OCI-LY7 (cell line): Measurements from ENCODE around the gene CDKAL1. TPM values are rescaled to one million over a fixed set of nuclear protein-coding genes. Genes with fewer than 3 reads are reported as not detected.
"Not testable (repeated sequence)": the region's sequence is repeated elsewhere in the genome, so short reads cannot be mapped to it uniquely, and the experiment has no call there.

Experiments
- BruUV-seq: library from RNA; stranded (reverse); fragments of 400-500 nt; replicated peaks from 2 replicates; lab custom pipeline; 2021; lab: Mats Ljungman, UMichigan
- CTCF ChIA-PET: fragments of 300-600 bp; sonication (Branson Sonifier 250); formaldehyde crosslinking; loops from one replicate; lab custom pipeline; 2022; ENCODE audit warnings: antibody characterized with exemption; ENCODE audit not compliant: unreplicated experiment; lab: Charles Lee
- POLR2A ChIA-PET: fragments of 300-600 bp; sonication (Branson Sonifier 250); formaldehyde crosslinking; loops from one replicate; lab custom pipeline; 2022; ENCODE audit warnings: antibody characterized with exemption; lab: Charles Lee
- DNase-seq: peaks from one replicate; pipeline ENCODE4 v3.0.0-alpha.2; 2015; ENCODE audit warnings: low spot score
- H2AFZ ChIP-seq: fragments of 200-600 bp; sonication (generic), shearing (Covaris generic); 2 replicates; pipeline ENCODE4 v1.6.1; 2014; ENCODE audit warnings: mild to moderate bottlenecking, antibody characterized with exemption, low read length, moderate library complexity
- H3K27ac ChIP-seq: fragments of 200-600 bp; sonication (generic); 2 replicates; pipeline ENCODE4 v1.5.1; 2014; ENCODE audit warnings: mixed run types, low read depth, mild to moderate bottlenecking, moderate library complexity, low read length, inconsistent platforms; ENCODE audit not compliant: poor library complexity, severe bottlenecking
- H3K36me3 ChIP-seq: fragments of 200-600 bp; sonication (generic); 2 replicates; pipeline ENCODE4 v1.6.1; 2014; ENCODE audit warnings: mild to moderate bottlenecking, antibody characterized with exemption, low read length, moderate library complexity, mixed read lengths; ENCODE audit not compliant: insufficient read depth
- H3K4me1 ChIP-seq: fragments of 200-600 bp; sonication (generic); 2 replicates; pipeline ENCODE4 v1.5.1; 2014; ENCODE audit warnings: mild to moderate bottlenecking, low read length; ENCODE audit not compliant: insufficient read depth, poor library complexity, severe bottlenecking
- H3K4me2 ChIP-seq: fragments of 200-600 bp; sonication (generic); 2 replicates; pipeline ENCODE4 v1.6.1; 2014; ENCODE audit warnings: mild to moderate bottlenecking, low read length
- H3K4me3 ChIP-seq: fragments of 200-600 bp; sonication (generic); 2 replicates; pipeline ENCODE4 v1.5.1; 2014; ENCODE audit warnings: mild to moderate bottlenecking, low read depth, low read length; ENCODE audit not compliant: poor library complexity, severe bottlenecking
- H3K79me2 ChIP-seq: fragments of 200-600 bp; sonication (generic); 2 replicates; pipeline ENCODE4 v1.6.1; 2016; ENCODE audit warnings: low read depth, mild to moderate bottlenecking, low read length, moderate library complexity, mixed read lengths; ENCODE audit not compliant: insufficient read depth
- H3K9me2 ChIP-seq: fragments of 200-600 bp; sonication (generic); 2 replicates; pipeline ENCODE4 v1.6.1; 2016; ENCODE audit warnings: mild to moderate bottlenecking, low read length, mixed read lengths; ENCODE audit not compliant: insufficient read depth
- H3K9me3 ChIP-seq: fragments of 200-600 bp; sonication (generic); 2 replicates; pipeline ENCODE4 v1.6.1; 2014; ENCODE audit warnings: mild to moderate bottlenecking, mixed run types, low read length, mixed read lengths
- H4K20me1 ChIP-seq: fragments of 200-600 bp; sonication (generic); 2 replicates; pipeline ENCODE4 v1.6.1; 2014; ENCODE audit warnings: mild to moderate bottlenecking, antibody characterized with exemption, low read length, moderate library complexity, mixed read lengths; ENCODE audit not compliant: insufficient read depth
- EZH2phosphoT487 ChIP-seq: fragments of 200-600 bp; sonication (generic); IDR thresholded peaks from 2 replicates; pipeline ENCODE4 v1.6.1; 2018; ENCODE audit warnings: low read depth, borderline replicate concordance, mild to moderate bottlenecking, mixed run types, antibody characterized with exemption, low read length, moderate library complexity, mixed read lengths
- intact Hi-C: fragments of 100-400 bp; cut with micrococcal nuclease; formaldehyde crosslinking; loops from one replicate; pipeline ENCODE4 v1.10.0; 2022; ENCODE audit not compliant: unreplicated experiment
- total RNA-seq, 2 experiments: library from RNA; depleted of rRNA in 1 of 2; stranded (reverse); fragments of >200 nt in 1 of 2; shearing (Covaris generic) in 1 of 2; gene quantifications; 2 replicates each; pipeline ENCODE4 v1.2.3, GENCODE V29; 2014 to 2022
- TF ChIP-seq, protein P1 (sequence below): fragments of 200-600 bp; sonication (generic); conservative IDR thresholded peaks from 2 replicates; pipeline ENCODE4 v1.5.1; 2014; ENCODE audit warnings: mild to moderate bottlenecking, antibody characterized with exemption, low read length, moderate library complexity, mixed read lengths

CDKAL1 gene
- total RNA-seq, 2 experiments from 2014 or later = 19.9 to 21.1 TPM

- Histone ChIP-seq H3K9me3 (no peaks in the 10 kb centered on the region), H4K20me1 (no peaks in the 10 kb centered on the region), H3K4me3 (no peak overlapping the region), H2AFZ (no peak overlapping the region), H3K4me1 (no peaks in the 10 kb centered on the region), H3K27ac (no peak overlapping the region), H3K9me2 (no peaks in the 10 kb centered on the region), H3K36me3 (no peaks in the 10 kb centered on the region; the same call in 1 of the 2 replicates), H3K4me2 (no peak overlapping the region), H3K79me2 (no peaks in the 10 kb centered on the region)
- no TSS peak for BruUV-seq
- DNase-seq = no peak
- ChIA-PET POLR2A (no interaction called here), CTCF (no interaction called here)
- intact Hi-C loops = no loop called here
- no peak for TF ChIP-seq EZH2phosphoT487
- TF ChIP-seq, protein P1, sequence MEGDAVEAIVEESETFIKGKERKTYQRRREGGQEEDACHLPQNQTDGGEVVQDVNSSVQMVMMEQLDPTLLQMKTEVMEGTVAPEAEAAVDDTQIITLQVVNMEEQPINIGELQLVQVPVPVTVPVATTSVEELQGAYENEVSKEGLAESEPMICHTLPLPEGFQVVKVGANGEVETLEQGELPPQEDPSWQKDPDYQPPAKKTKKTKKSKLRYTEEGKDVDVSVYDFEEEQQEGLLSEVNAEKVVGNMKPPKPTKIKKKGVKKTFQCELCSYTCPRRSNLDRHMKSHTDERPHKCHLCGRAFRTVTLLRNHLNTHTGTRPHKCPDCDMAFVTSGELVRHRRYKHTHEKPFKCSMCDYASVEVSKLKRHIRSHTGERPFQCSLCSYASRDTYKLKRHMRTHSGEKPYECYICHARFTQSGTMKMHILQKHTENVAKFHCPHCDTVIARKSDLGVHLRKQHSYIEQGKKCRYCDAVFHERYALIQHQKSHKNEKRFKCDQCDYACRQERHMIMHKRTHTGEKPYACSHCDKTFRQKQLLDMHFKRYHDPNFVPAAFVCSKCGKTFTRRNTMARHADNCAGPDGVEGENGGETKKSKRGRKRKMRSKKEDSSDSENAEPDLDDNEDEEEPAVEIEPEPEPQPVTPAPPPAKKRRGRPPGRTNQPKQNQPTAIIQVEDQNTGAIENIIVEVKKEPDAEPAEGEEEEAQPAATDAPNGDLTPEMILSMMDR = no peak
Observed at GRCh38 chr6:20722455-20722854, 188.2 kb downstream of the CDKAL1 start.

DNA sequence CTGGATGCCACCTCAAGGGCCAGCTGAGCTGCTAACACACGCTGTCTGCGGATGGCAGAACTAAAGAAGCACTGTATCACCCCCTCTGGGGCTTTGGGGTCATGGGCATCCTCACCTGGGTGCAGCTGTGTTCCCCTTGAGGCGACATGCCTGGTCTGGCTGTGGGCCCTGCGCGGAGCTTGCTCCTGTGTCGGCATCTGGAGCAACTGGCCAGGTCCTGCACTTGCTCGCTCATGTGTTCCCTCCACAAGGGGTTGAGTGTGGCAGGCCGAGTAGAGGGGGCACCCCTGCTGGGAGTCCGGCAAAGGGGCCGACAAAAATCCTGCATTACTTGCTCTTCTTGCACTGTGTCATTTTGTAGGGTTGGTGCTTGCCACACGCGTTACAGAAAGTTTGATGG lies 189.0 kb downstream of the CDKAL1 start:
- no peak for DNase-seq
- Histone ChIP-seq H3K4me3 (no peak overlapping the region), H3K79me2 (no peaks in the 10 kb centered on the region), H3K36me3 (no peaks in the 10 kb centered on the region; the same call in 1 of the 2 replicates), H4K20me1 (no peaks in the 10 kb centered on the region), H3K27ac (no peak overlapping the region), H2AFZ (no peak overlapping the region), H3K4me2 (no peak overlapping the region), H3K9me3 (no peaks in the 10 kb centered on the region), H3K9me2 (no peaks in the 10 kb centered on the region), H3K4me1 (no peaks in the 10 kb centered on the region)
- intact Hi-C loops = no loop called here
- ChIA-PET POLR2A (no interaction called here), CTCF (no interaction called here)
- no TSS peak for BruUV-seq
- TF ChIP-seq EZH2phosphoT487 = no peak
- TF ChIP-seq, protein P1 = no peak

GRCh38 chr6:20724443-20725190 lies 190.4 kb downstream of the CDKAL1 start:
- H3K9me2 ChIP-seq = no peaks in the 10 kb centered on the region
- H3K4me2 ChIP-seq = no peak overlapping the region
- H3K4me1 ChIP-seq = no peaks in the 10 kb centered on the region
- POLR2A ChIA-PET = interaction anchor here (0.6 to 1.2 kb wide), 3 partner anchors 12 to 497 kb away, joined by 3 to 5 read pairs (median 5); no protein-coding TSS in a partner anchor
- intact Hi-C loops = no loop called here
- no peak for DNase-seq
- CTCF ChIA-PET = no interaction called here
- no peak overlapping the region for H3K27ac ChIP-seq
- H3K79me2 ChIP-seq = no peaks in the 10 kb centered on the region
- no peaks in the 10 kb centered on the region for H3K9me3 ChIP-seq
- H4K20me1 ChIP-seq = no peaks in the 10 kb centered on the region
- no peaks in the 10 kb centered on the region; the same call in 1 of the 2 replicates for H3K36me3 ChIP-seq
- no TSS peak for BruUV-seq
- no peak overlapping the region for H2AFZ ChIP-seq
- TF ChIP-seq EZH2phosphoT487 = no peak
- TF ChIP-seq, protein P1 = no peak
- H3K4me3 ChIP-seq = no peak overlapping the region

GRCh38 chr6:20725235-20725634 lies 191.0 kb downstream of the CDKAL1 start:
- H3K9me3 ChIP-seq, BruUV-seq, intact Hi-C loops, H3K4me3 ChIP-seq, H3K36me3 ChIP-seq, H3K27ac ChIP-seq, CTCF ChIA-PET, H3K9me2 ChIP-seq, H4K20me1 ChIP-seq, H3K4me1 ChIP-seq, H2AFZ ChIP-seq, DNase-seq, H3K4me2 ChIP-seq, H3K79me2 ChIP-seq: not testable (repeated sequence)
- POLR2A ChIA-PET = interaction anchor here (0.6 to 1.2 kb wide), 3 partner anchors 11 to 498 kb away, joined by 3 to 5 read pairs (median 5); no protein-coding TSS in a partner anchor
